ENCODE measurements around the gene ARL15.
A peak's percentile ranks its signal among the peaks of the same experiment; 100 is the strongest.

DNA sequence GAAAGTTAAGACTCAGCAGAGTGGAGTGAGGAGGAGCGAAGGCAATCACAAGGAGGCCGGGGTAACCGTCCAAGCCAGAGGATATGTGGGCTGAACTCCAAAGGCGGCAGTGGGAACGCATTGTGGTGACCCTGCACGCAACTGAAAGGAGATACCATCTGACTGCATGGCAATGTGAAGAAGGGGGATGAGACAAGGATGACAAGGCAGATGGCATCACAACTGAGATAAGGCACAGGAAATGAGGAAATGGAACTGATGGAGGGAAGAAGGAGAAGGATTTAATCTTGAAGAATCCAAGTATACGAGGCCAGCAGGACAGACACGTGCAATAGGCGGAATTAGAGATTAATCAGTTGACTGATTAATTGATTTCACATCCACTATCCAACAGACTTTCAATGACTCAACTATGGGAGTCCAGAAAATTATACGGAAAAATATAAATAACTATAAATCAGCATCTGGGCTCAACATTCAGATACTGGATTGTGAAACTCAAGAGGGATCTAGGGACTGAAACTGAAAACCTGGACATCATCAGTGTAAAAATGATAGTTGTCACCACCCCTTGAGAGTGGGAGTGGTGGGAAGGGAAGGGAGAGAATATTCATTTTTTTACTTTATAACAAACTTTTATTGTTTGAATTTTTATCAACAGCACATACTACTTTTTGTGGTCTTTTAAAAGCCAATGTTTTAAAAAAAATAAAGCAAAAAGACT lies 86.1 kb downstream of the ARL15 start:
- TF ChIP-seq, protein P1, sequence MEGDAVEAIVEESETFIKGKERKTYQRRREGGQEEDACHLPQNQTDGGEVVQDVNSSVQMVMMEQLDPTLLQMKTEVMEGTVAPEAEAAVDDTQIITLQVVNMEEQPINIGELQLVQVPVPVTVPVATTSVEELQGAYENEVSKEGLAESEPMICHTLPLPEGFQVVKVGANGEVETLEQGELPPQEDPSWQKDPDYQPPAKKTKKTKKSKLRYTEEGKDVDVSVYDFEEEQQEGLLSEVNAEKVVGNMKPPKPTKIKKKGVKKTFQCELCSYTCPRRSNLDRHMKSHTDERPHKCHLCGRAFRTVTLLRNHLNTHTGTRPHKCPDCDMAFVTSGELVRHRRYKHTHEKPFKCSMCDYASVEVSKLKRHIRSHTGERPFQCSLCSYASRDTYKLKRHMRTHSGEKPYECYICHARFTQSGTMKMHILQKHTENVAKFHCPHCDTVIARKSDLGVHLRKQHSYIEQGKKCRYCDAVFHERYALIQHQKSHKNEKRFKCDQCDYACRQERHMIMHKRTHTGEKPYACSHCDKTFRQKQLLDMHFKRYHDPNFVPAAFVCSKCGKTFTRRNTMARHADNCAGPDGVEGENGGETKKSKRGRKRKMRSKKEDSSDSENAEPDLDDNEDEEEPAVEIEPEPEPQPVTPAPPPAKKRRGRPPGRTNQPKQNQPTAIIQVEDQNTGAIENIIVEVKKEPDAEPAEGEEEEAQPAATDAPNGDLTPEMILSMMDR (IDR thresholded peaks at IDR 0.05 in 2 of 3, conservative IDR thresholded peaks at IDR 0.05 in 1 of 3; ENCODE audit: insufficient read depth in 2 of 3, low read depth in 1 of 3, low read length in 3 of 3) = no peak
- TF ChIP-seq ADNP (tag; IDR thresholded peaks at IDR 0.05) (no peak), DMBX1 (CRISPR knock-in tag; IDR thresholded peaks at IDR 0.05; ENCODE audit: borderline replicate concordance) (no peak), JUND (IDR thresholded peaks at IDR 0.05; ENCODE audit: borderline replicate concordance, low read depth, low read length) (0 out of 2 replicates have a peak, but pooled peaks have one; percentile 22), JUND (tag; IDR thresholded peaks at IDR 0.05; ENCODE audit: borderline replicate concordance, low read depth, low read length) (no peak; the same call in 2 of the 3 replicates), NR2C2 (CRISPR knock-in tag; IDR thresholded peaks at IDR 0.05) (no peak), NR2C2 (tag; IDR thresholded peaks at IDR 0.05) (peak; percentile 42; the same call in 1 of the 2 replicates), POLR3A (IDR thresholded peaks at IDR 0.05; ENCODE audit: borderline replicate concordance, extremely low read depth, insufficient read depth, insufficient read length) (no peak), SP1 (CRISPR knock-in tag; IDR thresholded peaks at IDR 0.05) (no peak), ETV6 (IDR thresholded peaks at IDR 0.05; ENCODE audit: borderline replicate concordance in 1 of 2, low read depth in 2 of 2, low read length in 1 of 2) (no peak), ETV6 (CRISPR knock-in tag; IDR thresholded peaks at IDR 0.05; ENCODE audit: borderline replicate concordance) (no peak), ZFX (CRISPR knock-in tag; IDR thresholded peaks at IDR 0.05) (no peak)
- TF ChIP-seq, protein P2, sequence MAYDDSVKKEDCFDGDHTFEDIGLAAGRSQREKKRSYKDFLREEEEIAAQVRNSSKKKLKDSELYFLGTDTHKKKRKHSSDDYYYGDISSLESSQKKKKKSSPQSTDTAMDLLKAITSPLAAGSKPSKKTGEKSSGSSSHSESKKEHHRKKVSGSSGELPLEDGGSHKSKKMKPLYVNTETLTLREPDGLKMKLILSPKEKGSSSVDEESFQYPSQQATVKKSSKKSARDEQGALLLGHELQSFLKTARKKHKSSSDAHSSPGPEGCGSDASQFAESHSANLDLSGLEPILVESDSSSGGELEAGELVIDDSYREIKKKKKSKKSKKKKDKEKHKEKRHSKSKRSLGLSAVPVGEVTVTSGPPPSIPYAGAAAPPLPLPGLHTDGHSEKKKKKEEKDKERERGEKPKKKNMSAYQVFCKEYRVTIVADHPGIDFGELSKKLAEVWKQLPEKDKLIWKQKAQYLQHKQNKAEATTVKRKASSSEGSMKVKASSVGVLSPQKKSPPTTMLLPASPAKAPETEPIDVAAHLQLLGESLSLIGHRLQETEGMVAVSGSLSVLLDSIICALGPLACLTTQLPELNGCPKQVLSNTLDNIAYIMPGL (CRISPR knock-in tag; IDR thresholded peaks at IDR 0.05) = no peak

Measured in K562 (cell line).